OCI-LY3 (cell line): ENCODE results near the gene TPO.
A peak's percentile ranks its signal among the peaks of the same experiment; 100 is the strongest.

Experiments used
- H2AFZ ChIP-seq: fragments of 200-600, 300-600 bp; shearing (Covaris generic); 2 replicates; pipeline ENCODE4 v1.6.0; 2014; ENCODE audit warnings: antibody characterized with exemption, low read depth, low read length
- H3K27ac ChIP-seq: fragments of 200-600, 300-600 bp; sonication (generic); 2 replicates; pipeline ENCODE4 v1.5.1; 2014; ENCODE audit warnings: mild to moderate bottlenecking, low read length, moderate library complexity, mixed read lengths
- H3K27me3 ChIP-seq: fragments of 200-600, 300-600 bp; sonication (generic); 2 replicates; pipeline ENCODE4 v1.6.1; 2014; ENCODE audit warnings: low read depth, low read length, mixed read lengths
- H3K36me3 ChIP-seq: fragments of 200-600, 300-600 bp; sonication (generic); replicated peaks from 2 replicates; pipeline ENCODE3; 2014; ENCODE audit warnings: low read depth, low read length, mixed read lengths
- H3K4me1 ChIP-seq: fragments of 300-600, 200-600 bp; sonication (generic); 2 replicates; pipeline ENCODE4 v1.6.1; 2014; ENCODE audit warnings: low read length, mixed read lengths
- H3K4me2 ChIP-seq: fragments of 200-600, 300-600 bp; sonication (generic); 2 replicates; pipeline ENCODE4 v1.6.1; 2014; ENCODE audit warnings: low read length, mixed read lengths
- H3K4me3 ChIP-seq: fragments of 300-600, 200-600 bp; sonication (generic); 2 replicates; pipeline ENCODE4 v1.5.1; 2014; ENCODE audit warnings: antibody characterized with exemption, mild to moderate bottlenecking, low read length, moderate library complexity
- H3K79me2 ChIP-seq: fragments of 300-600, 200-600 bp; shearing (Covaris generic); 2 replicates; pipeline ENCODE4 v1.6.1; 2014; ENCODE audit warnings: mild to moderate bottlenecking, low read length, mixed read lengths
- H3K9ac ChIP-seq: fragments of 300-600, 200-600 bp; shearing (Covaris generic); 2 replicates; pipeline ENCODE4 v1.6.0; 2014; ENCODE audit warnings: mild to moderate bottlenecking, low read length, moderate library complexity
- H3K9me3 ChIP-seq: fragments of 200-600, 300-600 bp; shearing (Covaris generic); 2 replicates; pipeline ENCODE4 v1.6.1; 2014; ENCODE audit warnings: low read length, mixed read lengths; ENCODE audit not compliant: insufficient read depth
- H4K20me1 ChIP-seq: fragments of 200-600, 300-600 bp; sonication (generic); 2 replicates; pipeline ENCODE4 v1.6.1; 2016; ENCODE audit warnings: low read length, mixed read lengths; ENCODE audit not compliant: insufficient read depth
- CTCF ChIP-seq: fragments of 200-600, 300-600 bp; sonication (generic); IDR thresholded peaks from 2 replicates; pipeline ENCODE4 v1.5.1; 2014; ENCODE audit warnings: antibody characterized with exemption, low read length, low read depth
- EZH2phosphoT487 ChIP-seq: fragments of 200-600 bp; shearing (Covaris generic); IDR thresholded peaks from 2 replicates; pipeline ENCODE4 v1.6.1; 2018; ENCODE audit warnings: antibody characterized with exemption, mixed run types, low read depth

Gene TPO

GRCh38 chr2:1591461-1591770, 178.2 kb downstream of the TPO start:
- H3K79me2 ChIP-seq, result no peaks in the 10 kb centered on the region
- H3K4me1 ChIP-seq, result peaks cover 66% of the 10 kb centered on the region
- H3K27ac ChIP-seq, result peak overlapping the region; percentile 19; the same call in 1 of the 2 replicates
- peak overlapping the region; percentile 42; the same call in 1 of the 2 replicates for H3K9ac ChIP-seq
- H3K36me3 ChIP-seq, result no peaks in the 10 kb centered on the region
- no peaks in the 10 kb centered on the region for H4K20me1 ChIP-seq
- no peak overlapping the region for H2AFZ ChIP-seq
- TF ChIP-seq CTCF, result no peak
- no peak for TF ChIP-seq EZH2phosphoT487
- H3K27me3 ChIP-seq, result no peaks in the 10 kb centered on the region
- no peaks in the 10 kb centered on the region for H3K9me3 ChIP-seq
- H3K4me3 ChIP-seq, result peak overlapping the region; percentile 32; the same call in 1 of the 2 replicates
- peak overlapping the region; percentile 56 for H3K4me2 ChIP-seq
